Measurements from ENCODE around the gene SAMD4A. TPM values are rescaled to one million over a fixed set of nuclear protein-coding genes. Genes with fewer than 3 reads are reported as not detected.

The SAMD4A gene
- total RNA-seq, 1 donor from 2014 or later: 14.4 TPM

DNA sequence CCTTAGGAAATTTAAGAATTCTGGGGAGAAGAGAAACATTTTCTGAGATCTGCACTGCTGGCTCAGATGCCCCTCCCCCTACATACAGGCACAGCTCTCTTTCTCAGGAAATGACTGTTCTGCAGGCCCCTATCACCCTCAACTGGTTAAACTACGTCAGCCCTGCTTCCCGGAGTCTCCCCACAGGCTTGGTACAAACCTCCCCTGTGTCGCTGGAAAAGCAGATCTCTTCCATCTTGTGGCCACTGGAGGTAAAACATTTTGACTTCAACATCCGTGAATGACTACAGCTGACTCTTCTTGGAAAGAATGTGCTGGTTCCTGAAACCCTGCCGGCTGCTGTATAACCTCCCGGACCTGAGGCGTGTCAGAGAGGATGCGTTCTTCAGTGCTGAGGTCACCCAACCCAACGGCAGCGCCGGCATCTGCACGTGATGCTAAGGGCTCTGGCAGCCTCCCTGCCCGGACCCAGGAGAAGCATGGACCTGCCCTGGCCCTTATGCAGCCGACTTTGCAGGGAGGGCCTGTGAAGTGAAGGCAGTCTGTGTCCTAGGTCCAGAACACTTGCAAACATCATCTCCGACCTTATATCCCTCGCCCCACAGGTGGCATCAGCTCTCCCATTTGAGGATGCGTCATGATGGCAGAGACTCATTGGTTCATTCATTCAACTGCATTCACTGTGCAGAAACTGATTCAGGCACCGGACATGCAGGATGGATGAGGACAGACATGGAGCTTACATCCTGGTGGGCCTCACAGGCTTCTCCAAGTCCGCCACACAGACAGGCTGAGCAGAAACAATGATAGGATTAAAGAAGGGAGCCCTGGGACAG is 206.5 kb downstream of the SAMD4A start:
- peaks cover 12% of the 10 kb centered on the region for H3K36me3 Mint-ChIP-seq
- TF ChIP-seq, protein P1, sequence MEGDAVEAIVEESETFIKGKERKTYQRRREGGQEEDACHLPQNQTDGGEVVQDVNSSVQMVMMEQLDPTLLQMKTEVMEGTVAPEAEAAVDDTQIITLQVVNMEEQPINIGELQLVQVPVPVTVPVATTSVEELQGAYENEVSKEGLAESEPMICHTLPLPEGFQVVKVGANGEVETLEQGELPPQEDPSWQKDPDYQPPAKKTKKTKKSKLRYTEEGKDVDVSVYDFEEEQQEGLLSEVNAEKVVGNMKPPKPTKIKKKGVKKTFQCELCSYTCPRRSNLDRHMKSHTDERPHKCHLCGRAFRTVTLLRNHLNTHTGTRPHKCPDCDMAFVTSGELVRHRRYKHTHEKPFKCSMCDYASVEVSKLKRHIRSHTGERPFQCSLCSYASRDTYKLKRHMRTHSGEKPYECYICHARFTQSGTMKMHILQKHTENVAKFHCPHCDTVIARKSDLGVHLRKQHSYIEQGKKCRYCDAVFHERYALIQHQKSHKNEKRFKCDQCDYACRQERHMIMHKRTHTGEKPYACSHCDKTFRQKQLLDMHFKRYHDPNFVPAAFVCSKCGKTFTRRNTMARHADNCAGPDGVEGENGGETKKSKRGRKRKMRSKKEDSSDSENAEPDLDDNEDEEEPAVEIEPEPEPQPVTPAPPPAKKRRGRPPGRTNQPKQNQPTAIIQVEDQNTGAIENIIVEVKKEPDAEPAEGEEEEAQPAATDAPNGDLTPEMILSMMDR (conservative IDR thresholded peaks at IDR 0.05): peak; percentile 76
- peak overlapping the region; percentile 83 for H3K27ac Mint-ChIP-seq
- peaks cover 28% of the 10 kb centered on the region for H3K4me1 Mint-ChIP-seq (ENCODE audit: unreplicated experiment)
- H3K4me3 Mint-ChIP-seq: peak overlapping the region; percentile 55
- DNase-seq (ENCODE audit: extremely low spot score, unreplicated experiment): peak; percentile 79
- H3K9me3 Mint-ChIP-seq: no peaks in the 10 kb centered on the region
- no peaks in the 10 kb centered on the region for H3K27me3 Mint-ChIP-seq

DNA sequence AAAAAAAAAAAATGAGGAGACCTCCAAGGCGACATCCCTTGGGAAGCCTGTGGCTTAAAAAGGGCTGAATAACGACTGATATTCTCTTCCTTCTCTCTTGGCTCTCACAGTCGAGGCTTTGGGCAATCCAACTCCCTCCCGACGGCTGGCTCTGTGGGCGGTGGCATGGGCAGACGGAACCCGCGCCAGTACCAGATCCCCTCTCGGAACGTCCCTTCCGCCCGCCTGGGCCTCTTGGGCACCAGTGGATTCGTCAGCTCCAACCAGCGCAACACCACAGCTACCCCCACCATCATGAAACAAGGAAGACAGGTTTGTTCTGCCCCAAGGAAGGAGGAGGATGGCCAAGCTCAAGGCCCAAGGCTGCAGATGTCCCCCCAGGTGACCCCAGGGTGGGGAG is 207.9 kb downstream of the SAMD4A start:
- Mint-ChIP-seq H3K9me3 (no peaks in the 10 kb centered on the region), H3K36me3 (peaks cover 14% of the 10 kb centered on the region), H3K27ac (no peak overlapping the region), H3K4me3 (no peak overlapping the region), H3K27me3 (no peaks in the 10 kb centered on the region), H3K4me1 (ENCODE audit: unreplicated experiment) (peaks cover 28% of the 10 kb centered on the region)
- DNase-seq (ENCODE audit: extremely low spot score, unreplicated experiment): no peak
- TF ChIP-seq, protein P1 (conservative IDR thresholded peaks at IDR 0.05): no peak

DNA sequence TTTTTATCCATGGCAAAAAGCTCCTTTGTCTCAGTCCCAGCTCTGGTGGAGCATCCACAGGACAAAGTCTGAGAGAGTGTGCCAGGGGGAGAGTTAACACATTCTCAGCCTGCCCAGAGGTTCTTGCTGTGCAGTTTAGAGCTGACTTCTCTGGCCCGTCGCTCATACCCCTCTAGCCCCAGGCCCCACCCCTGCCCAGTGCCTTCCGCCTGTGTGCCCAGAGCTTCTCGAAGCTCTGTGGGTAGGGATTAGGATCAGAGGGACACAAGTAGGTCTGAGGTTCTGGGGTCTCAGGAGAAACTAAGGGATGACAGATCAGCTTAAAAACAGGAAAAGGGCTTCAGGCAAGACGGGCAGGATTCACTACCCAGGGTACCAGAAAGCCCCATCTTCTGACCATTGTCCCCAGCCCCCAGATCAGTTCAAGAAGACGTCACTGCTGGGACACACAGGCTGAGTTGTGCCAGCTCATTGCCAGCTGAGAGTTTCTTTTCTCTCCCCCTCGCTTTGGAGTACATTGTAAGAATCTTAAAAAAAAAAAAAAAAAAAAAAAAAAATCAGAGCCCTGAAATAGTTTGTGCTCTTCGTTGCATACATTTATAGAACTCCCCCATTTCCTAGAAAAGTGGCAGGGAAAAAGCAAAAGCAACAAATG is 208.7 kb downstream of the SAMD4A start:
- TF ChIP-seq, protein P1 (conservative IDR thresholded peaks at IDR 0.05): no peak
- no peaks in the 10 kb centered on the region for H3K9me3 Mint-ChIP-seq
- no peak for DNase-seq (ENCODE audit: extremely low spot score, unreplicated experiment)
- H3K36me3 Mint-ChIP-seq: peaks cover 14% of the 10 kb centered on the region
- no peaks in the 10 kb centered on the region for H3K27me3 Mint-ChIP-seq
- H3K4me3 Mint-ChIP-seq: no peak overlapping the region
- H3K4me1 Mint-ChIP-seq (ENCODE audit: unreplicated experiment): peaks cover 28% of the 10 kb centered on the region
- H3K27ac Mint-ChIP-seq: no peak overlapping the region

DNA sequence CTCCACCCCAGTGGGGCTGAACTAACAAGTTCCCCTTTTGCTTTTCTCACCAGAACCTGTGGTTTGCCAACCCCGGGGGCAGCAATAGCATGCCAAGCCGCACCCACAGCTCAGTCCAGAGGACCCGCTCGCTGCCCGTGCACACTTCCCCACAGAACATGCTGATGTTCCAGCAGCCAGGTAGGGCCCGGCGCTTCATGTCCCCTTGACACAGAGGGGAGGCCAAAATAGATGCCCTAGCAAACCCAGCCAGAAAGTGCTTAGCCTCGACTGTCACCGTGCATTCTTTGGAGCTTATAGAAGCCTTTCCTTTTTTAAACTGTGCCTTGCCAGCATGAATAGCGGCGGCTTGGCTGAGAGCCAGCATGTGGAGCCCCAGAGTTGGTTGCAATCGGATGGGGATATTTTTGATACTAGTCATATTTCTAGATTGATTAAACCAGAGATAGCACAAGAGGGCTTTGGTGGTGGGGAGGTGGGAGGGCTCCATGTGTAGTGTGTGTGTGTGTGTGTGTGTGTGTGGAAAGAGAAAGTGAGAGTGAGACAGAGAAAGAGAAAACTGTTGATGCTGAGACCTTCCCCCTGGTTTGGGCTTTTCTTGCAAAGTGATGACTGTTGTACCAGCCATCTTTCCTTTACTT is 209.6 kb downstream of the SAMD4A start:
- TF ChIP-seq, protein P1 (conservative IDR thresholded peaks at IDR 0.05): no peak
- peaks cover 14% of the 10 kb centered on the region for H3K36me3 Mint-ChIP-seq
- no peaks in the 10 kb centered on the region for H3K27me3 Mint-ChIP-seq
- H3K27ac Mint-ChIP-seq: no peak overlapping the region
- H3K4me3 Mint-ChIP-seq: no peak overlapping the region
- no peaks in the 10 kb centered on the region for H3K9me3 Mint-ChIP-seq
- no peak for DNase-seq (ENCODE audit: extremely low spot score, unreplicated experiment)
- peaks cover 28% of the 10 kb centered on the region for H3K4me1 Mint-ChIP-seq (ENCODE audit: unreplicated experiment)

DNA sequence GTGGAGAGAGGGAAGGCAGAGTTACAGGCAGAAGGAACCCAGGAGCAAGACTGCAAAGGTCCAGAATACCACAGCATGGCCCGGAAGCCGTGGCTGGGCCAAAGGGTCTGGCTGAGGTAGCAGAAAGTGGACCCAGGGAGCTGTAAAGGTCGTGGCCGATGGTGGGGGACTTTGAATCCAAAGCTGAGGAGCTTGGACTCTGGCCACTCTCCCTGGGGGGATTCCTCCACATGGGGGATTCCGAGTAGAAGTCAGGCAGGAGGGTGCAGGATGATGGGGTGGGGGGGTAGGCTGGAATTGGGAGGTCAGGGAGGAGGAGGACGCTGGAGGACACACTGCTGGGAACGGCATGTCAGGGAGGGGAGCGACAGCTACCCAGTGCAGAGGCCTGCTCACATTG is 210.5 kb downstream of the SAMD4A start:
- Mint-ChIP-seq H3K4me3 (no peak overlapping the region), H3K27ac (no peak overlapping the region), H3K36me3 (peaks cover 12% of the 10 kb centered on the region), H3K4me1 (ENCODE audit: unreplicated experiment) (peaks cover 27% of the 10 kb centered on the region), H3K27me3 (no peaks in the 10 kb centered on the region), H3K9me3 (no peaks in the 10 kb centered on the region)
- peak; percentile 52 for DNase-seq (ENCODE audit: extremely low spot score, unreplicated experiment)
- TF ChIP-seq, protein P1 (conservative IDR thresholded peaks at IDR 0.05): no peak
